IMR-90 (cell line): ENCODE measurements around the gene FAM20A. TPM values are rescaled to one million over a fixed set of nuclear protein-coding genes. Genes with fewer than 3 reads are reported as not detected.

ENCODE experiments used
- ATAC-seq: fragments of 200-7000 bp; cut with Tn5 transposase; 2 replicates; pipeline ENCODE4 v1.9.1; 2020; ENCODE audit warnings: low read depth, mild to moderate bottlenecking, moderate library complexity
- BruUV-seq: library from RNA; stranded (reverse); fragments of 400-500 nt; replicated peaks from 2 replicates; lab custom pipeline; 2021; lab: Mats Ljungman, UMichigan
- CTCF ChIA-PET: fragments of 300-600 bp; formaldehyde crosslinking; extraction: SDS; loops from one replicate; lab custom pipeline; 2021; ENCODE audit warnings: antibody characterized with exemption; lab: Yijun Ruan, JAX
- POLR2A ChIA-PET: fragments of 300-600 bp; sonication (Branson Sonifier 250); formaldehyde crosslinking; loops from one replicate; lab custom pipeline; 2022; ENCODE audit warnings: antibody characterized with exemption; ENCODE audit not compliant: unreplicated experiment; lab: Charles Lee
- DNase-seq: peaks from one replicate; pipeline ENCODE4 v3.0.0; 2013
- H2AFZ ChIP-seq: replicated peaks from 2 replicates; pipeline ENCODE3; 2013; ENCODE audit warnings: low read length, mild to moderate bottlenecking; ENCODE audit not compliant: poor library complexity
- H2AK5ac ChIP-seq: 2 replicates; pipeline ENCODE4 v1.6.1; 2013; ENCODE audit warnings: low read depth, low read length, inconsistent platforms
- H2AK9ac ChIP-seq: replicated peaks from 2 replicates; pipeline ENCODE3; 2013; ENCODE audit warnings: mild to moderate bottlenecking, low read depth, low read length, moderate library complexity; ENCODE audit not compliant: poor library complexity
- H2BK120ac ChIP-seq: 2 replicates; pipeline ENCODE4 v1.6.1; 2013; ENCODE audit warnings: low read depth, low read length, inconsistent platforms
- H2BK15ac ChIP-seq: 3 replicates; pipeline ENCODE4 v1.6.1; 2013; ENCODE audit warnings: low read depth, low read length, inconsistent platforms
- H2BK20ac ChIP-seq: 2 replicates; pipeline ENCODE4 v1.6.1; 2013; ENCODE audit warnings: low read depth, mild to moderate bottlenecking, inconsistent platforms, low read length, moderate library complexity
- H2BK5ac ChIP-seq: 2 replicates; pipeline ENCODE4 v1.6.1; 2013; ENCODE audit warnings: mild to moderate bottlenecking, low read depth, low read length, inconsistent platforms; ENCODE audit not compliant: poor library complexity, severe bottlenecking
- H3K14ac ChIP-seq: replicated peaks from 2 replicates; pipeline ENCODE4 v1.6.1; 2013; ENCODE audit warnings: low read depth, low read length, inconsistent platforms
- H3K18ac ChIP-seq: 2 replicates; pipeline ENCODE4 v1.6.1; 2013; ENCODE audit warnings: low read depth, low read length, control low read depth
- H3K23ac ChIP-seq: 2 replicates; pipeline ENCODE4 v1.6.1; 2013; ENCODE audit warnings: low read depth, low read length, inconsistent platforms
- H3K27ac ChIP-seq: 2 replicates; pipeline ENCODE4 v1.5.1; 2013; ENCODE audit warnings: mild to moderate bottlenecking, control low read depth, low read length; ENCODE audit not compliant: insufficient read depth
- H3K27me3 ChIP-seq: 2 replicates; pipeline ENCODE4 v1.6.1; 2013; ENCODE audit warnings: low read length; ENCODE audit not compliant: control insufficient read depth, insufficient read depth
- H3K36me3 ChIP-seq: 2 replicates; pipeline ENCODE4 v1.6.1; 2013; ENCODE audit warnings: low read length, mixed read lengths; ENCODE audit not compliant: control insufficient read depth, insufficient read depth
- H3K4ac ChIP-seq: 2 replicates; pipeline ENCODE4 v1.6.1; 2013; ENCODE audit warnings: low read depth, low read length, inconsistent platforms
- H3K4me1 ChIP-seq: 2 replicates; pipeline ENCODE4 v1.6.1; 2013; ENCODE audit warnings: low read length, mixed read lengths; ENCODE audit not compliant: control insufficient read depth, insufficient read depth
- H3K4me2 ChIP-seq: 2 replicates; pipeline ENCODE4 v1.6.1; 2013; ENCODE audit warnings: low read depth, mild to moderate bottlenecking, control low read depth, low read length, moderate library complexity
- H3K4me3 ChIP-seq: 2 replicates; pipeline ENCODE4 v1.5.1; 2013; ENCODE audit warnings: low read depth, mild to moderate bottlenecking, control low read depth, low read length, moderate library complexity; ENCODE audit not compliant: insufficient read depth
- H3K56ac ChIP-seq: 2 replicates; pipeline ENCODE4 v1.6.1; 2013; ENCODE audit warnings: low read length, inconsistent platforms; ENCODE audit not compliant: insufficient read depth; ENCODE audit errors: extremely low read depth
- H3K79me1 ChIP-seq, 2 experiments: 2 replicates each; pipeline ENCODE4 v1.6.1; 2013; ENCODE audit warnings: low read length in 2 of 2, inconsistent platforms in 1 of 2, low read depth in 1 of 2
- H3K9ac ChIP-seq: 2 replicates; pipeline ENCODE4 v1.6.1; 2013; ENCODE audit warnings: low read depth, low read length, control low read depth
- H3K9me1 ChIP-seq: 2 replicates; pipeline ENCODE4 v1.6.1; 2013; ENCODE audit warnings: low read length, inconsistent platforms; ENCODE audit not compliant: insufficient read depth
- H3K9me3 ChIP-seq: 2 replicates; pipeline ENCODE4 v1.6.1; 2013; ENCODE audit warnings: low read length; ENCODE audit not compliant: control insufficient read depth, insufficient read depth
- H4K20me1 ChIP-seq: 2 replicates; pipeline ENCODE4 v1.6.1; 2013; ENCODE audit warnings: low read length, inconsistent platforms; ENCODE audit not compliant: insufficient read depth
- H4K5ac ChIP-seq: 2 replicates; pipeline ENCODE4 v1.6.1; 2013; ENCODE audit warnings: mild to moderate bottlenecking, low read depth, low read length, control low read depth
- H4K8ac ChIP-seq, 2 experiments: 2 replicates each; pipeline ENCODE4 v1.6.1; 2013; ENCODE audit warnings: low read depth in 2 of 2, low read length in 2 of 2, control low read depth in 1 of 2, inconsistent platforms in 1 of 2
- H4K91ac ChIP-seq: 2 replicates; pipeline ENCODE4 v1.6.1; 2013; ENCODE audit warnings: low read depth, low read length, inconsistent platforms; ENCODE audit not compliant: insufficient read depth
- BHLHE40 ChIP-seq: fragments of 150-350 bp; IDR thresholded peaks from 2 replicates; pipeline ENCODE4 v1.6.1; 2016; ENCODE audit warnings: mild to moderate bottlenecking, low read depth, low read length
- CEBPB ChIP-seq: IDR thresholded peaks from 2 replicates; pipeline ENCODE4 v1.6.1; 2012; ENCODE audit warnings: low read depth, low read length, improper control_type of control experiment
- CHD1 ChIP-seq: IDR thresholded peaks from 2 replicates; pipeline ENCODE4 v1.6.1; 2012; ENCODE audit warnings: low read depth, low read length, improper control_type of control experiment
- ELK1 ChIP-seq: fragments of 150-350 bp; IDR thresholded peaks from 2 replicates; pipeline ENCODE4 v1.6.1; 2016; ENCODE audit warnings: low read depth, mild to moderate bottlenecking, low read length, moderate library complexity, borderline replicate concordance
- FOS ChIP-seq: fragments of 150-350 bp; IDR thresholded peaks from 2 replicates; pipeline ENCODE4 v1.6.1; 2016; ENCODE audit warnings: low read depth, low read length
- MAFK ChIP-seq: IDR thresholded peaks from 2 replicates; pipeline ENCODE4 v1.6.1; 2012; ENCODE audit warnings: low read depth, low read length, improper control_type of control experiment
- MAZ ChIP-seq: IDR thresholded peaks from 2 replicates; pipeline ENCODE4 v1.6.1; 2012; ENCODE audit warnings: low read depth, mild to moderate bottlenecking, low read length, improper control_type of control experiment, moderate library complexity, borderline replicate concordance
- MXI1 ChIP-seq: IDR thresholded peaks from 2 replicates; pipeline ENCODE4 v1.6.1; 2012; ENCODE audit warnings: low read depth, mild to moderate bottlenecking, low read length, moderate library complexity, borderline replicate concordance
- NFE2L2 ChIP-seq: fragments of 150-350 bp; IDR thresholded peaks from 2 replicates; pipeline ENCODE4 v1.6.1; 2016; ENCODE audit warnings: low read depth, mild to moderate bottlenecking, low read length
- POLR2A ChIP-seq: IDR thresholded peaks from 2 replicates; pipeline ENCODE4 v1.6.1; 2012; ENCODE audit warnings: mild to moderate bottlenecking, low read depth, low read length
- RAD21 ChIP-seq: IDR thresholded peaks from 2 replicates; pipeline ENCODE4 v1.6.1; 2012; ENCODE audit warnings: low read length, improper control_type of control experiment
- RCOR1 ChIP-seq: IDR thresholded peaks from 2 replicates; pipeline ENCODE4 v1.6.1; 2012; ENCODE audit warnings: mild to moderate bottlenecking, low read length, improper control_type of control experiment; ENCODE audit not compliant: insufficient replicate concordance
- RFX5 ChIP-seq: IDR thresholded peaks from 2 replicates; pipeline ENCODE4 v1.8.0; 2012; ENCODE audit warnings: low read depth, mild to moderate bottlenecking, low read length, moderate library complexity
- SMC3 ChIP-seq: fragments of 150-350 bp; IDR thresholded peaks from 2 replicates; pipeline ENCODE4 v1.6.1; 2016; ENCODE audit warnings: low read depth, mild to moderate bottlenecking, antibody characterized with exemption, low read length, moderate library complexity
- WGBS, 2 experiments: methylation state at CpG; one replicate each; pipeline versions ENCODE4 v1.1.5 to v1.1.7; 2013; ENCODE audit warnings: missing lambda C conversion rate in 2 of 2; ENCODE audit not compliant: insufficient read length in 1 of 2; ENCODE audit errors: extremely low coverage in 2 of 2; 5-methylcytosine and 5-hydroxymethylcytosine counted together
- dilution Hi-C: fragments of 300-500 bp; cut with HindIII; formaldehyde crosslinking; loops from one replicate; pipeline ENCODE4 v1.14.3; 2018; ENCODE audit warnings: low sequenced_read_pairs; ENCODE audit not compliant: unreplicated experiment
- in situ Hi-C: fragments of 300-500 bp; cut with MboI; formaldehyde crosslinking; loops from 3 replicates; pipeline ENCODE4 v1.14.3; 2019; ENCODE audit warnings: low sequenced_read_pairs, inconsistent platforms, mixed read lengths
- intact Hi-C: fragments of 100-400 bp; cut with micrococcal nuclease; formaldehyde crosslinking; loops from 2 replicates; pipeline ENCODE4 v1.10.0; 2022
- polyA plus RNA-seq, 3 experiments: library from polyadenylated mRNA; depleted of rRNA; stranded (reverse); fragments of >200 nt; gene quantifications; 2 replicates each; pipeline ENCODE4 v1.2.3, GENCODE V29; 2012; ENCODE audit warnings: low replicate concordance in 1 of 3
- total RNA-seq: library from RNA; depleted of rRNA; stranded (reverse); fragments of >200 nt; gene quantifications from 2 replicates; pipeline ENCODE4 v1.2.3, GENCODE V29; 2012
- TF ChIP-seq, protein P1 (sequence below): conservative IDR thresholded peaks from 2 replicates; pipeline ENCODE4 v1.5.1; 2012; ENCODE audit warnings: mild to moderate bottlenecking, low read depth, low read length, improper control_type of control experiment
- TF ChIP-seq, protein P2 (sequence below): fragments of 150-350 bp; IDR thresholded peaks from 2 replicates; pipeline ENCODE4 v1.6.1; 2017; ENCODE audit warnings: mild to moderate bottlenecking, antibody characterized with exemption, low read length, low read depth

The FAM20A gene
- total and polyA plus RNA-seq, 2 of the 4 experiments (the other 2 are of a cell fraction) = not detected

DNA sequence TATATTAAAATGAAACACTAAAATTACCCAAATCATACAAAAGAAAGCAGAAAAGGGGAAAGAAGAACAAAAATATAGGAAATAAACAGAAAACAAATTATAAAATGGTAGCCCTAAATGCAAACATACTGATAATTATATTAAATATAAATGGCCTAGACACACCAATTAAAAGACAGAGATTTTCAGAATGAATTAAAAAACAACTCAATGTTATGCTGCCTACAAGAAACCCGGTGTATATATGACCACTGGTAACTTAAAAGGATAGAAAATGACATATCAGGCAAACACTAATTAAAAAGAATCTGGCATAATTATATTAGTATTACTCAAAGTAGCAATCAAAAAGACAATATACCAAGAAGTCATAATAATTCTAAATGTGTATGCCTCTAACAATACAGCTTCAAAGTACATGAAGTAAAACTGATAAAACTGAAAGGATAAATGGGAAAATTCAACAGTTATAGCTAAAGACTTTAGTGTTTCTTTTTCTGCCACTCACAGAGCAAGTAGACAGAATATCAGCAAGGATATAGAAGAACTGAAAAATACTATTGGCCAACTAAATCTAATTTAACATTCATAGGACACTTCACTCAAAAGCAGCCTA, 7.5 kb upstream of the FAM20A start:
- no TSS peak for BruUV-seq
- no peak overlapping the region for H2AFZ ChIP-seq
- no peak overlapping the region for H3K23ac ChIP-seq
- H3K9me3 ChIP-seq = peaks cover under 1% of the 10 kb centered on the region; the same call in 1 of the 2 replicates
- dilution Hi-C loops = no loop called here
- in situ Hi-C loops = no loop called here
- H3K9ac ChIP-seq = no peak overlapping the region
- no peak overlapping the region for H2AK5ac ChIP-seq
- H3K4me1 ChIP-seq = no peaks in the 10 kb centered on the region
- H4K20me1 ChIP-seq = no peaks in the 10 kb centered on the region
- ChIA-PET CTCF (no interaction called here), POLR2A (no interaction called here)
- no peaks in the 10 kb centered on the region for H3K9me1 ChIP-seq
- H3K14ac ChIP-seq = no peak overlapping the region
- no peak overlapping the region for H3K4ac ChIP-seq
- H4K5ac ChIP-seq = no peak overlapping the region
- no peak overlapping the region for H2BK15ac ChIP-seq
- TF ChIP-seq RCOR1 = no peak
- TF ChIP-seq, protein P1, sequence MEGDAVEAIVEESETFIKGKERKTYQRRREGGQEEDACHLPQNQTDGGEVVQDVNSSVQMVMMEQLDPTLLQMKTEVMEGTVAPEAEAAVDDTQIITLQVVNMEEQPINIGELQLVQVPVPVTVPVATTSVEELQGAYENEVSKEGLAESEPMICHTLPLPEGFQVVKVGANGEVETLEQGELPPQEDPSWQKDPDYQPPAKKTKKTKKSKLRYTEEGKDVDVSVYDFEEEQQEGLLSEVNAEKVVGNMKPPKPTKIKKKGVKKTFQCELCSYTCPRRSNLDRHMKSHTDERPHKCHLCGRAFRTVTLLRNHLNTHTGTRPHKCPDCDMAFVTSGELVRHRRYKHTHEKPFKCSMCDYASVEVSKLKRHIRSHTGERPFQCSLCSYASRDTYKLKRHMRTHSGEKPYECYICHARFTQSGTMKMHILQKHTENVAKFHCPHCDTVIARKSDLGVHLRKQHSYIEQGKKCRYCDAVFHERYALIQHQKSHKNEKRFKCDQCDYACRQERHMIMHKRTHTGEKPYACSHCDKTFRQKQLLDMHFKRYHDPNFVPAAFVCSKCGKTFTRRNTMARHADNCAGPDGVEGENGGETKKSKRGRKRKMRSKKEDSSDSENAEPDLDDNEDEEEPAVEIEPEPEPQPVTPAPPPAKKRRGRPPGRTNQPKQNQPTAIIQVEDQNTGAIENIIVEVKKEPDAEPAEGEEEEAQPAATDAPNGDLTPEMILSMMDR = no peak
- TF ChIP-seq BHLHE40 = no peak
- TF ChIP-seq SMC3 = no peak
- no peak for TF ChIP-seq RFX5
- TF ChIP-seq MAFK = no peak
- TF ChIP-seq MAZ = no peak
- TF ChIP-seq CHD1 = no peak
- no peak for TF ChIP-seq ELK1
- TF ChIP-seq NFE2L2 = no peak
- TF ChIP-seq CEBPB = no peak
- TF ChIP-seq POLR2A = no peak
- TF ChIP-seq, protein P2, sequence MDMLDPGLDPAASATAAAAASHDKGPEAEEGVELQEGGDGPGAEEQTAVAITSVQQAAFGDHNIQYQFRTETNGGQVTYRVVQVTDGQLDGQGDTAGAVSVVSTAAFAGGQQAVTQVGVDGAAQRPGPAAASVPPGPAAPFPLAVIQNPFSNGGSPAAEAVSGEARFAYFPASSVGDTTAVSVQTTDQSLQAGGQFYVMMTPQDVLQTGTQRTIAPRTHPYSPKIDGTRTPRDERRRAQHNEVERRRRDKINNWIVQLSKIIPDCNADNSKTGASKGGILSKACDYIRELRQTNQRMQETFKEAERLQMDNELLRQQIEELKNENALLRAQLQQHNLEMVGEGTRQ = no peak
- TF ChIP-seq MXI1 = no peak
- TF ChIP-seq FOS = no peak
- no peak for TF ChIP-seq RAD21
- no peak overlapping the region for H2BK120ac ChIP-seq
- H3K36me3 ChIP-seq = no peaks in the 10 kb centered on the region
- H3K18ac ChIP-seq = no peak overlapping the region
- no peak for ATAC-seq
- no peak overlapping the region for H2BK20ac ChIP-seq
- WGBS, 2 experiments = no CpG with 5 or more reads among the region's 1 CpG
- H3K79me1 ChIP-seq = no peaks in the 10 kb centered on the region
- H4K91ac ChIP-seq = no peak overlapping the region
- H3K4me3 ChIP-seq = no peak overlapping the region
- no peak overlapping the region for H2BK5ac ChIP-seq
- H2AK9ac ChIP-seq = no peak overlapping the region
- H3K27me3 ChIP-seq = peaks cover under 1% of the 10 kb centered on the region
- no peak overlapping the region for H3K56ac ChIP-seq
- no peak overlapping the region for H4K8ac ChIP-seq
- no peak overlapping the region for H3K27ac ChIP-seq
- no peak for DNase-seq
- no peak overlapping the region for H3K4me2 ChIP-seq
- intact Hi-C loops = no loop called here
